NCI-H345 (cell line): ENCODE measurements around the gene AFAP1.

ENCODE experiments used
- DNase-seq: peaks from one replicate; lab custom pipeline; 2025; lab: John Stamatoyannopoulos, UW

AFAP1 gene

GRCh38 chr4:7968262-7968896 is 28.7 kb upstream of the AFAP1 start:
- DNase-seq: no peak

DNA sequence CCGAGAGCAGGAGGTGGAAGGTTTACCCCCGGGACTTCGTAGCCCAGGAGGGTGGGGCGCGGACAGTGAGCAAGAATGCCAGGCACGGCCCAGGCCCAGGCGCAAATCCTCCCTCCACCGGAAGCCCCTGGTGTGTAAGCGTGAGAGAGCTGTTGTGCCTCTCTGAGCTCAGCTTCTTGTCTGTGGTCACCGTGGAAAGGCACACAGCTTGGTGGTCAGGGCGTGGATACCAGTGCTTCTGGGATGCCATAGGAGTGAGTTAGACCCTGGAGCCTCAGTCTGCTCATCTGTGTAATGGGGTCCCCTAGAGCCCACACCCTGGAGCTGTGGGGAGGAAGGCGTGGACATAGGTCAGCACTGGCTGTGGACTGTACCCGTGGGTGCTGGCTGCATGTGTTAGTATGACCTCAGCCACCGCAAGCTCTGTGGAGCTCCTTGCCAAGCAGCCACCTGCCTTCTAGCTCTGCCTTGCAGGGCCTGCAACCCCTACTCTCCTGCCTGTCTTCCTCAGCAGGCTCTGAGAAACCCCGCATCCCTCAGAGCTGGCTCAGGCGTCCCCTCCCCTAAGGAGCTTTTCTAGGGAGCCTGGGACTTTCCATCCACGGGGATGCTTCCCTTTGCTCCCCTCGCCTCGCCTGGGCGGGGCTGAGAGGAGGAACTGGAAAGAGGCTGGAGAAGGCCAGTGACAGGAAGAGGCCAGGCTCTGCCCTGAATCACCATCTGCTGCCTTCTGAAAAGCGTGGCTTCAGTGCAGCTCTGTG is 28.0 kb upstream of the AFAP1 start:
- no peak for DNase-seq

GRCh38 chr4:7967063-7967440 is 27.4 kb upstream of the AFAP1 start:
- no peak for DNase-seq

GRCh38 chr4:7966281-7967062 is 26.8 kb upstream of the AFAP1 start:
- no peak for DNase-seq

- no peak for DNase-seq
Observed at GRCh38 chr4:7964890-7965662, 25.4 kb upstream of the AFAP1 start.

DNA sequence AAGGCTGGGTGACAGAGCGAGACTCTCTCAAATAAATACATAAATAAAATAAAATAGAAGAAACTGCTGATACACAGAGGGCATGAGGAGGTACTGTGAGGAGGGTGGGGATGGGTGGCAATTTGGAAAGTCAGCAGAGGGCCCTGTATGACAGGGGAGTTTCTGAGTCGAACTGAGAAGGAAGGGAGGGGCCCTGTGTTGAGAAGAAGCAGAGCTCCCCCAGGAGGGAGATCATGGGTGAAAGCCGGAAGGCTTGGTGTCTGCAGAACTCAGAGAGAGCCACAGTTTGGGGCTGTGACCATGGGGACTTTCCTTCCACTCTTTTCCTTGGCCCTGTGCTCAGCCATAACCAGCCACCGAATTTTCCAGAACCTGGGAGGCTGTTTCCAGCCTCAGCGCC is 24.8 kb upstream of the AFAP1 start:
- no peak for DNase-seq

DNA sequence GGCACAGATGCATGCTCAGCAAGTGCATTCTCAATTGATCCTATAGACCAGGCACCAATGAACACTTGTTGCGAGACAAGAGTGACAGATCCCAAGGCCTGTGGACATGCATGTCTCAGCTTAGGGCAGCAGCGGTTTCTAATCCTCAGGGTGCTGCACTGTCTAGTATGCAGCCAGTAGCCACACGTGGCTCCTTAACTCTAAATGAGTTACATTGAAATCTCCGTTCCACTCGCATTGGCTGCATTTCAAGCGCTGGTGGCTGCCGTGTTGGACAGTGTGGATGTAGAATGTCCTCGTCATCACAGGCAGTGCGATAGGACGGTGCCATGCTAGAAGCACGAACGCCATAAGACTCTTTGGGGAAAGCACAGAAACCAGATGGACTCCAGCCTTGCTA is 24.0 kb upstream of the AFAP1 start:
- DNase-seq: no peak

GRCh38 chr4:7962609-7963508 is 23.2 kb upstream of the AFAP1 start:
- no peak for DNase-seq

DNA sequence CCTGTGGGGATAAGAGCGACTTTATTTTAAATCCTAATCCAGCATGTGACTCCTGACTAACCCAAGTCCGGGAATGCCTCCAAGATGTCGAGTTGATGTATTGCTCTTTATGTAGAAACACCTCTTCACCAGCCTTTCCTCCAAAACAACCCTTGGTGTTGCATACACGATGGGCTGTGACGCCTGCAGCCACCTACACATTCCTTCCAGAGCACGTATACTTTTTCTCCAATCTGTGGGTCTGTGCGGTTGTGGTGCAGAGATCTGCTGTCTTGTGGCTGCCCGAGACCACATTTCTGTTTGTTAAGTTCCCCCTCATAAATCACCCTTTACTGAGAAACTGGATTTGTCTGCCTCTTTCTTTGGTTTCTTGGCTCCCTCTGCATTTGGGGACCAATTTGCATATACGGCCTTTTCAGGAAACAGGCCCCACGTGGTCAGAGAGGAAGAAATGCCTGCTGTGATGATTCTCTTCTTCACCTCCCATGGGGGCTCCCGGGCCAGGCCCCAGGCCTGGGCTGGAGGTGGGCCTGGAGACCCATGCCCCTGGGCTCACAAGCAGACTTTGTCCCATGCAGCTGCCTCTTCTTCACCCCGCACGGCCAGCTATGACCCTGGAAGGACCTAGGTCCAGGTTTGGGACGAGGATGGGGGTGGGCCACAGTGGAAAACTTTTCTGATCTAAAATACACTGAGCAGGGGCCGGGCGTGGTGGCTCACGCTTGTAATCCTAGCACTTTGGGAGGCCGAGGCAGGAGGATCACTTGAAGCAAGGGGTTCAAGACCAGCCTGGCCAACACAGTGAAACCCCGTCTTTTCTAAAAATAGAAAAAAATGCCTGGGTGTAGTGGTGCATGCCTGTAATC is 21.4 kb upstream of the AFAP1 start:
- DNase-seq: no peak

GRCh38 chr4:7960017-7960789 is 20.5 kb upstream of the AFAP1 start:
- no peak for DNase-seq

- DNase-seq: no peak
Observed at GRCh38 chr4:7959078-7959477, 19.4 kb upstream of the AFAP1 start.

DNA sequence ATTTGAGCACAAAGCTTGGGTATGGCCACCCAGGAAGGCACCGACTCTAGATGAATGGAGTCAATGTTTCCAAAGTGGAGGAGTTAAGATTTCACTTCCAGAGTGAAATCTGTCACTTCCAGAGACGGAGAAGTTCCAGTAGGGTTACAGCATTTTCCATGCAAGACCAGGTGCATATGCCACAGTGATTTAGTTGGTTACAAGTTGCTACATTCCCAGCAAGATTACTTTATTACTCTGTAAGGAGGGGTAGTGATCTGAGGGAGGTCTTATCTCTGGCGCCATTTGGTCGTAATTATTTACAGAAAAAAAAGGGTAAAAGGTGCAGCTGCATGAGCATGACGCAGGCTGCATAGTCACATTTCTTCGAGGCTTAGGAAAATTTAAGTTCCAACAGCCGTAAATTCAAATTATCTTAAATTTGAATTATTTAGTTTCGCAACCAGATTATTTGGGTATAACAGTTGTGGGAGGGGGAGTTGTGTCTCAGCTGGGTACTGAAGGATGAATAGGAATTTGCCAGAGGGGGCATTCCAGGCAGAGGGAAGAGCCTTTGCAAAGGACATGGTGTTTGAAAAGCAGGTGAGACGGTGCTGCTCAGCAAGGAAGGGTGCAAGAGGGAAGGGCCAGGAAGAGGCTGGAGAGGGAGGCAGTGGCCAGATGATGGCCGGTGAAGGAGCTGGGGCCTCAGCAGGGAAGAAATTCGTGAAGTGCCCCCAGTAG is 17.4 kb upstream of the AFAP1 start:
- DNase-seq: no peak

DNA sequence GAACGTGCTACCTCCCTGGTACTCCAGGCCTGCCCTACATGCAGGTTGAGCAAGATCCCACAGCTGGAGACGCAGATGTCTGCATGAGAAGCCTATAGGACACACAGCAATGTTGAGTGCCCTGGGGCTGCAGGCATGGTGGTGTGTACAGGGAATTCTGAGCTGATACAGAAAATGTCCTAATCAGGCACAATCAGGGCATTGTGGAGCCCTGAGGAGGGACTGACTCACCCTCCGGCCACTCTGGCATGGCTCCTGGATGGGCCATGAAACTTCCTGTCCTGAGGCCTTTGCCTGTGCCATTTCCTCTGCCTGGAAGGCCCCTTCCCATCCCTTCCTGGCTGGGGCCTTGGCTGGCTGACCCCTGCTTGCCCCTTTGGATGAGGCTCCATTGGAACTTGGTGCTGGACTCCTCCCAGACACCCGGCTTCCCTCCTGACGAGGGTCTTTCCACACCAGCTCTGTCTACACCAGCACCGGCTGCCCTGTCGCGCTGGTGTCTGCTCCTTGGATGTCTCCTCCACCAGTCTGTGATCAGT is 16.7 kb upstream of the AFAP1 start:
- no peak for DNase-seq

DNA sequence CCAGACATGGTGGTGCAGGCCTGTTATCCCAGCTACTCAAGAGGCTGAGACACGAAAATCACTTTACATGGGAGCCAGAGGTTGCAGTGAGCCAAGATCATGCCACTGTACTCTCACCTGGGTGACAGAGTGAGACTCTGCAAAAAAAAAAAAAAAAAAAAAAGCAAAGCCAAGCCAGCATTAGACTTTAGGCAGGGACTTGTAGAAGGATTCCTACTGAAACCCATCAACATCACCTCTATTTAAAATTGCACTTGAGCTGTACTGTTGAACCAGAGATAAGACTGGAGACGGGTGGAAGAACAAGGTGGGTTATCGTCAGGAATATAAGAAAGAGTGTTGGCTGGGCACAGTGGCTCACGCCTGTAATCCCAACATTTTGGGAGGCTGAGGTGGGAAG is 15.7 kb upstream of the AFAP1 start:
- no peak for DNase-seq

- DNase-seq: no peak
Observed at GRCh38 chr4:7952615-7953014, 13.0 kb upstream of the AFAP1 start.

- no peak for DNase-seq
Observed at GRCh38 chr4:7950301-7951092, 10.8 kb upstream of the AFAP1 start.

GRCh38 chr4:7949759-7950158 is 10.1 kb upstream of the AFAP1 start:
- no peak for DNase-seq

- DNase-seq: no peak
Observed at GRCh38 chr4:7947927-7948326, 8.3 kb upstream of the AFAP1 start.
